ENCODE measurements around the gene ANAPC13.
A peak's percentile ranks its signal among the peaks of the same experiment; 100 is the strongest.

The ANAPC13 gene

GRCh38 chr3:134482622-134483021, 3.2 kb downstream of the ANAPC13 start:
- DNase-seq: no peak

GRCh38 chr3:134481166-134481565, 4.6 kb downstream of the ANAPC13 start:
- no peak for DNase-seq

GRCh38 chr3:134480546-134480945, 5.2 kb downstream of the ANAPC13 start:
- DNase-seq: no peak

- DNase-seq: no peak
These were observed 7.8 kb downstream of the ANAPC13 start for GRCh38 chr3:134477938-134478337.

GRCh38 chr3:134477002-134477401, 8.8 kb downstream of the ANAPC13 start:
- DNase-seq: no peak

GRCh38 chr3:134476306-134476705, 9.5 kb downstream of the ANAPC13 start:
- DNase-seq: no peak

- DNase-seq: no peak
These were observed 10.8 kb downstream of the ANAPC13 start for GRCh38 chr3:134474956-134475355.

GRCh38 chr3:134473868-134474546, 11.8 kb downstream of the ANAPC13 start:
- peak; percentile 48 to 84 (median 82) for DNase-seq

- no peak for DNase-seq
These were observed 13.0 kb downstream of the ANAPC13 start for GRCh38 chr3:134472831-134473230.

- DNase-seq: no peak
These were observed 14.1 kb downstream of the ANAPC13 start for GRCh38 chr3:134471521-134472193.

GRCh38 chr3:134468519-134468918, 17.3 kb downstream of the ANAPC13 start:
- no peak for DNase-seq

GRCh38 chr3:134466331-134466730, 19.5 kb downstream of the ANAPC13 start:
- no peak for DNase-seq

GRCh38 chr3:134464689-134465365, 21.0 kb downstream of the ANAPC13 start:
- DNase-seq: no peak

GRCh38 chr3:134464064-134464688, 21.6 kb downstream of the ANAPC13 start:
- no peak for DNase-seq

- DNase-seq: no peak
These were observed 22.1 kb downstream of the ANAPC13 start for GRCh38 chr3:134463676-134464063.

GRCh38 chr3:134462331-134462941, 23.3 kb downstream of the ANAPC13 start:
- DNase-seq: no peak

GRCh38 chr3:134460965-134461364, 24.8 kb downstream of the ANAPC13 start:
- DNase-seq: no peak

GRCh38 chr3:134459562-134459961, 26.2 kb downstream of the ANAPC13 start:
- no peak for DNase-seq

GRCh38 chr3:134458406-134458945, 27.3 kb downstream of the ANAPC13 start:
- no peak for DNase-seq

GRCh38 chr3:134457376-134458074, 28.3 kb downstream of the ANAPC13 start:
- no peak for DNase-seq

GRCh38 chr3:134453631-134454030, 32.2 kb downstream of the ANAPC13 start:
- DNase-seq: no peak

GRCh38 chr3:134449951-134450350, 35.8 kb downstream of the ANAPC13 start:
- no peak for DNase-seq

Measured in NCI-H1417 (cell line).